ENCODE measurements around the gene VAPB.

DNA sequence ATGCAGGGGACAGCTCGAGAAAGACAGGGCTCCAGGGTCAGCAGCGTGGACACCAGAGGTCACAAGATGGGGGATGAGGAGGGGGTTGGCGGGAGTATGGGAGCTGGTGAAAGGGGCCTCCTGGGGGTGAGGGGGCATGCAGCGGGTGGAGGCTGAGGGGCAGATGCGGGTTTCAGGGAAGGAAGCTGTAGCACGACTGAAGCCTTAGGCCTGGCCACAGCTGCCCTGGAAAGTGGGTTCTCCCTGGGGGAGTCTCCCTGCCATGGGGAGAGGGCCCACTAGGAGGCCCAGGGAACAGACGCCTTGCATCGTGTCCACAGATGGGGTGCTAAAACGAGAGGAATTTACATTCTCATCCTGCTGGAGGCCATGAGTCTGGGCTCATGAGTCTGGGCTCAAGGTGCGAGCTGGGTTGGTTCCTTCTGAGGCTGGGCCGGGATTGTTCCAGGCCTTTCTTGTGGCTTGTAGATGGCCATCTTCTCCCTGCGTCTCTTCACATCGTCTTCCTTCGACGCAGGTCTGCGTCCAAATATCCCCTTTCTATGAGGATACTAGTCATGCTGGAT lies 108.1 kb downstream of the VAPB start:
- no peak for TF ChIP-seq HOXD13 (CRISPR knock-in tag; IDR thresholded peaks at IDR 0.05; ENCODE audit: borderline replicate concordance)
- no peak for TF ChIP-seq ZNF830 (tag by site-specific recombination; IDR thresholded peaks at IDR 0.05; ENCODE audit: low read depth)
- TF ChIP-seq, protein P1, sequence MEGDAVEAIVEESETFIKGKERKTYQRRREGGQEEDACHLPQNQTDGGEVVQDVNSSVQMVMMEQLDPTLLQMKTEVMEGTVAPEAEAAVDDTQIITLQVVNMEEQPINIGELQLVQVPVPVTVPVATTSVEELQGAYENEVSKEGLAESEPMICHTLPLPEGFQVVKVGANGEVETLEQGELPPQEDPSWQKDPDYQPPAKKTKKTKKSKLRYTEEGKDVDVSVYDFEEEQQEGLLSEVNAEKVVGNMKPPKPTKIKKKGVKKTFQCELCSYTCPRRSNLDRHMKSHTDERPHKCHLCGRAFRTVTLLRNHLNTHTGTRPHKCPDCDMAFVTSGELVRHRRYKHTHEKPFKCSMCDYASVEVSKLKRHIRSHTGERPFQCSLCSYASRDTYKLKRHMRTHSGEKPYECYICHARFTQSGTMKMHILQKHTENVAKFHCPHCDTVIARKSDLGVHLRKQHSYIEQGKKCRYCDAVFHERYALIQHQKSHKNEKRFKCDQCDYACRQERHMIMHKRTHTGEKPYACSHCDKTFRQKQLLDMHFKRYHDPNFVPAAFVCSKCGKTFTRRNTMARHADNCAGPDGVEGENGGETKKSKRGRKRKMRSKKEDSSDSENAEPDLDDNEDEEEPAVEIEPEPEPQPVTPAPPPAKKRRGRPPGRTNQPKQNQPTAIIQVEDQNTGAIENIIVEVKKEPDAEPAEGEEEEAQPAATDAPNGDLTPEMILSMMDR (tag by site-specific recombination; IDR thresholded peaks at IDR 0.05): no peak
- no peak for TF ChIP-seq ZEB2 (tag by site-specific recombination; IDR thresholded peaks at IDR 0.05)
- TF ChIP-seq, protein P2, sequence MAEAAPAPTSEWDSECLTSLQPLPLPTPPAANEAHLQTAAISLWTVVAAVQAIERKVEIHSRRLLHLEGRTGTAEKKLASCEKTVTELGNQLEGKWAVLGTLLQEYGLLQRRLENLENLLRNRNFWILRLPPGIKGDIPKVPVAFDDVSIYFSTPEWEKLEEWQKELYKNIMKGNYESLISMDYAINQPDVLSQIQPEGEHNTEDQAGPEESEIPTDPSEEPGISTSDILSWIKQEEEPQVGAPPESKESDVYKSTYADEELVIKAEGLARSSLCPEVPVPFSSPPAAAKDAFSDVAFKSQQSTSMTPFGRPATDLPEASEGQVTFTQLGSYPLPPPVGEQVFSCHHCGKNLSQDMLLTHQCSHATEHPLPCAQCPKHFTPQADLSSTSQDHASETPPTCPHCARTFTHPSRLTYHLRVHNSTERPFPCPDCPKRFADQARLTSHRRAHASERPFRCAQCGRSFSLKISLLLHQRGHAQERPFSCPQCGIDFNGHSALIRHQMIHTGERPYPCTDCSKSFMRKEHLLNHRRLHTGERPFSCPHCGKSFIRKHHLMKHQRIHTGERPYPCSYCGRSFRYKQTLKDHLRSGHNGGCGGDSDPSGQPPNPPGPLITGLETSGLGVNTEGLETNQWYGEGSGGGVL (tag by site-specific recombination; IDR thresholded peaks at IDR 0.05): no peak
- TF ChIP-seq ZFP3 (tag by site-specific recombination; IDR thresholded peaks at IDR 0.05; ENCODE audit: low read depth): no peak
- no peak for TF ChIP-seq TRIM28 (IDR thresholded peaks at IDR 0.05; ENCODE audit: borderline replicate concordance, low read length)
- TF ChIP-seq BCL11B (tag by site-specific recombination; IDR thresholded peaks at IDR 0.05; ENCODE audit: low read depth): no peak
- TF ChIP-seq ZNF654 (tag by site-specific recombination; IDR thresholded peaks at IDR 0.05; ENCODE audit: low read depth): no peak
- no peak for TF ChIP-seq ZNF10 (tag by site-specific recombination; IDR thresholded peaks at IDR 0.05)
- TF ChIP-seq KLF16 (tag by site-specific recombination; IDR thresholded peaks at IDR 0.05): no peak
- TF ChIP-seq HOXC10 (CRISPR knock-in tag; IDR thresholded peaks at IDR 0.05): no peak
- TF ChIP-seq, protein P3, sequence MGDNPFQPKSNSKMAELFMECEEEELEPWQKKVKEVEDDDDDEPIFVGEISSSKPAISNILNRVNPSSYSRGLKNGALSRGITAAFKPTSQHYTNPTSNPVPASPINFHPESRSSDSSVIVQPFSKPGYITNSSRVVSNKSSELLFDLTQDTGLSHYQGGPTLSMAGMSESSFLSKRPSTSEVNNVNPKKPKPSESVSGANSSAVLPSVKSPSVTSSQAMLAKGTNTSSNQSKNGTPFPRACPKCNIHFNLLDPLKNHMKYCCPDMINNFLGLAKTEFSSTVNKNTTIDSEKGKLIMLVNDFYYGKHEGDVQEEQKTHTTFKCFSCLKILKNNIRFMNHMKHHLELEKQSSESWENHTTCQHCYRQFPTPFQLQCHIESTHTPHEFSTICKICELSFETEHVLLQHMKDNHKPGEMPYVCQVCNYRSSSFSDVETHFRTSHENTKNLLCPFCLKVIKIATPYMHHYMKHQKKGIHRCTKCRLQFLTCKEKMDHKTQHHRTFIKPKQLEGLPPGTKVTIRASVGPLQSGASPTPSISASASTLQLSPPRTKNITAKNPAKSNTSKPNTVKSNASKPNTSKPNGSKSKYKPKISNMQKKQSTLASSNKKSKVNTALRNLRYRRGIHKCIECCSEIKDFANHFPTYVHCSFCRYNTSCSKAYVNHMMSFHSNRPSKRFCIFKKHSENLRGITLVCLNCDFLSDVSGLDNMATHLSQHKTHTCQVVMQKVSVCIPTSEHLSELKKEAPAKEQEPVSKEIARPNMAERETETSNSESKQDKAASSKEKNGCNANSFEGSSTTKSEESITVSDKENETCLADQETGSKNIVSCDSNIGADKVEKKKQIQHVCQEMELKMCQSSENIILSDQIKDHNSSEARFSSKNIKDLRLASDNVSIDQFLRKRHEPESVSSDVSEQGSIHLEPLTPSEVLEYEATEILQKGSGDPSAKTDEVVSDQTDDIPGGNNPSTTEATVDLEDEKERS (tag by site-specific recombination; IDR thresholded peaks at IDR 0.05): no peak

Data from HEK293 (cell line).